Activated CD8-positive, alpha-beta memory T cell treated with anti-CD3 and anti-CD28 coated beads for 48 hours (primary cell): ENCODE results near the gene RECQL5.
"Not testable (repeated sequence)": the region's sequence is repeated elsewhere in the genome, so short reads cannot be mapped to it uniquely, and the experiment has no call there.

Experiments
- DNase-seq, 3 experiments: peaks; one replicate each; pipeline ENCODE4 v3.0.0-alpha.2; 2020; ENCODE audit warnings: low read depth in 2 of 3, low spot score in 2 of 3

Gene RECQL5

DNA sequence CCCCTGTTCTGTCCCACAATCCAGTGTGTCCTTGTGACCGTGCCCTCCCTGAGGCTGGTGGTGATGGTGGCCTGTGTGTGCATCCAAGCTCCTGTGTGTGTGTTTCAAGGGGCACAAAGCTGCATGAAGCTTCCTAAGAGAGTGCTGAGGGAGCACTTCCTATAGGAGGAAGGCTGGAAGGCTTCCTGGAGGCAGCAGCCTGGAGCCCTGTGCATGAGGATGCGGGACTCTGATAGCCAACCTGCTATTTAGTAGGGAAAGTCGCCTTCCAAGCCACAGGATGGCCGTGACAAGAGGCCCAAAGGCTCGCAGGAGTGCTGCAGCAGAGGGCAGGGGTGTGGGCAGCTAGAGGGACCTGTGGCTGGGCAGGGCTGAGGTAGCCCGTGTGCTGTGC, 71.0 kb downstream of the RECQL5 start:
- DNase-seq, result no peak

DNA sequence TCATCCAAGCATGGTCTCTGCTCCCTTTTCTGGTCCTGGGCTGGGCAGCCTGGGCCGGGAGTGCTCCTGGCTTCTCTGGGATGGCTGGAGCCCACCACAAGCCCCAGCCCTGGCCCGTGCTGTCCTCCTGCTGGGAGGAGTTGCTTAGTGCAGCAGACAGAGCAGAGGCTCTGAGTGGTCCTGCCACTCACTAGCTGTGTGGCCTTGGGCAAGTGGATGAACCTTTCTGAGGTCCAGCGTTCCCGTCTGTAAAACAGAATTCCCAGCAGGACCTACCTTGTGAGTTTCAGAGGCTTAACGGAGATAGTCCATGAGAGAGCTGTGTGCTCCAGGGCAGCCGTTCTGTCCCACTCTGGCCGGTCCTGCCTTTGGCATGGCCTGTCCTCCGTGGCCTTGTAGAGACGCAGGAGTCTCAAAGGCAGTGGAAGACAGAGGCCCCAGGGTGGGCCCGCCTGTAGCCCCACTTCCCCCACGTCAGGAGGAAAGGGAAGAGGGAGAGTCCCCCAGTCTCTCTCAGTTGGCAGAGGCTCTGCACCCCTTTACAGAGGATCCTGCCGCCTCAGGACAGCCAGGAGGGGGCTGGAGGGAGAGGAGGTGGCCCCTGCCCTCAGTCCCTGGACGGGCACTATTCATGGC, 71.6 kb downstream of the RECQL5 start:
- DNase-seq, result no peak

DNA sequence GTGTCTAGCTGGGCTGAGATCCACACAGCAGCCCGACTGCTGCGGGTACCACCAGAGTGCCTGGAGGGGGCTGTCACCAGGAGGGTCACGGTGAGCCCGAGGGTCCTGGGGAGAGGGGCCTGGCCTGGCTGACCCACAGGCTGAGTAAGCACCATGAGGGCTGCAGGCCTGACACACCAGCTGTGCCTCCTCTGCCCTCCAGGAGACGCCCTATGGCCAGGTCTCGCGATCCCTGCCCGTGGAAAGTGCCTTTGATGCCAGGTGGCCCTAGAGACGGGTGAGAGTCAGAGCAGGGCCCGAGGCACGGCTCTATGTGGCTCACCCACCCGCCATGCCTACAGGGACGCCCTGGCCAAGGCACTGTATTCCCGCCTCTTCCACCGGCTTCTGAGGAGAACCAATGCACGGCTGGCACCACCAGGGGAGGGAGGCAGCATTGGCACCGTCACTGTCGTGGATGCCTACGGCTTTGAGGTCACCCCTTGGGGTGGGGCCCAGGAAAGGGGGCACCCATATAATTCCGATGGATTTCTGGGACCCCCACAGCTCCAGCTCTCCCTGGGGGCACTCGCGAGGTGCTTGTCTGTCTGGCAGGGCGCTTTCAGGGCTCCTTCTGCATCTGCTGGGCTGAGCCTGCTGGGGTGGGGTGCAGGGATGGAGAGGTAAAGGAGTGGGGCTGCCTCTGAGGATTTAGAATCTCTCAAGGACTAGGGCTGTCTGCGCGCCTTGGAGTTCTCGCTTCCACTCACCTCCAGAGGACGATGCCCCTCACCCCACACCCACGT, 72.3 kb downstream of the RECQL5 start:
- DNase-seq, result no peak

DNA sequence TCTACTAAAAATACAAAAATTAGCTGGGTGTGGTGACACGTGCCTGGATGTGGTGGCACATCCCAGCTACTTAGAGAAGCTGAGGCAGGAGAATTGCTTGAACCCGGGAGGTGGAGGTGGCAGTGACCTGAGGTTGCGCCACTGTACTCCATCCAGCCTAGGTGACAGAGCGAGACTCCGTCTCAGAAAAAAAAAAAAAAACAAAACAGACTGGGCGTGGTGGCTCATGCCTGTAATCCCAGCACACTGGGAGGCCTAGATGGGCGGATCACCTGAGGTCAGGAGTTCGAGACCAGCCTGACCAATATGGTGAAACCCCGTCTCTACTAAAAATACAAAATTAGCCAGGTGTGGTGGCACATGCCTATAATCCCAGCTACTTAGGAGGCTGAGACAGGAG, 73.5 kb downstream of the RECQL5 start:
- not testable (repeated sequence) for DNase-seq

DNA sequence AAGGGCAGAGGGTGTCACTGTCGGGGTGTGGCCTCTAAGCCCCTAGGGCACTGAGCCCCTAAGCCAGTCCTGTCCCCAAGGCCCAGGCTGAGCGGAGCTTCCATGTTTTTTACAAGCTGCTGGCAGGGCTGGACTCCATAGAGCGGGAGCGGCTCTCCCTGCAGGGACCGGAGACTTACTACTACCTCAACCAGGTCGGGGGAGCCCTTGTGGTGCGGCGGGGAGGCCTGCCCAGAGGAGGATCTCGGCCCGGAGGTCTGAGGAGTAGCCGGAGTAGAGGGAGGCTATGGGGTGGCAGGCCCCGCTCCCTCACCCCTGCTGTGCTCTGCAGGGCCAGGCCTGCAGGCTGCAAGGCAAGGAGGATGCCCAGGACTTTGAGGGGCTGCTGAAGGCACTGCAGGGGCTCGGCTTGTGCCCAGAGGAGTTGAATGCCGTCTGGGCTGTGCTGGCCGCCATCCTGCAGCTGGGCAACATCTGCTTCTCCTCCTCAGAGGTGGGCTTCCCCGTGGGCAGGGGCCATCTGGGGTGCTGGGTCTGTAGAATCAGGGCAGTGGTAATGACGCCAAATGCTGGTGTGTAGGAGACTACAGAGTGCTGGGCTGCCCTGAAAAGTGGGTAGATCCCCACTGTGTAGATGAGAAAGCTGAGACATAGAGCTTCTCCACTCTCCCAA, 74.5 kb downstream of the RECQL5 start:
- DNase-seq, result no peak

DNA sequence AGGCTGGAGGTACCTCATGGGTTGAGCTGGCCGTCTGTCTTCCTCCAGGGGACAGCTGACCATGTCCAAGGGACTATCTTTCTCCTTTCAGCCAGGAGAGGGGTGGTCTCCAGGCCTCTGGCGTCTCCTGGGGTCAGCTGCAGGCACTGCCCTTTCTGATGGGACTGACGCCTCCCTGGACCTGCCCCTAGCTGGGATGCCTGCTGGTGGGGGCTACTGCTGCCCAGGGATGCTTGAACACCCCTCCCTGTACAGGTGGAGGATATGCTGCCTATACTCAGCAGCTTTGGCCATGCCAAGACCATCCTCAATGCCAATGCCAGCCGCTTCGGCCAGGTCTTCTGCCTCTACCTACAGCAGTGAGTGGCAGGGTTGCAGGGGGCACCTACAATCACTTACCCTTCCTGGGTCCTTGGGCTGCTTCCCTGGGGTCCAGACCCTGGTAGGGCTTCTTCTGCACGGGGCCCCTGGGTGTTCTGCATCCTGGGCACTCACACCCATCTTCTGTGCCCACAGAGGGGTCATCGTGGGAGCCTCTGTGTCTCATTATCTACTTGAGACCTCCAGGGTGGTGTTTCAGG, 75.1 kb downstream of the RECQL5 start:
- DNase-seq, result no peak

DNA sequence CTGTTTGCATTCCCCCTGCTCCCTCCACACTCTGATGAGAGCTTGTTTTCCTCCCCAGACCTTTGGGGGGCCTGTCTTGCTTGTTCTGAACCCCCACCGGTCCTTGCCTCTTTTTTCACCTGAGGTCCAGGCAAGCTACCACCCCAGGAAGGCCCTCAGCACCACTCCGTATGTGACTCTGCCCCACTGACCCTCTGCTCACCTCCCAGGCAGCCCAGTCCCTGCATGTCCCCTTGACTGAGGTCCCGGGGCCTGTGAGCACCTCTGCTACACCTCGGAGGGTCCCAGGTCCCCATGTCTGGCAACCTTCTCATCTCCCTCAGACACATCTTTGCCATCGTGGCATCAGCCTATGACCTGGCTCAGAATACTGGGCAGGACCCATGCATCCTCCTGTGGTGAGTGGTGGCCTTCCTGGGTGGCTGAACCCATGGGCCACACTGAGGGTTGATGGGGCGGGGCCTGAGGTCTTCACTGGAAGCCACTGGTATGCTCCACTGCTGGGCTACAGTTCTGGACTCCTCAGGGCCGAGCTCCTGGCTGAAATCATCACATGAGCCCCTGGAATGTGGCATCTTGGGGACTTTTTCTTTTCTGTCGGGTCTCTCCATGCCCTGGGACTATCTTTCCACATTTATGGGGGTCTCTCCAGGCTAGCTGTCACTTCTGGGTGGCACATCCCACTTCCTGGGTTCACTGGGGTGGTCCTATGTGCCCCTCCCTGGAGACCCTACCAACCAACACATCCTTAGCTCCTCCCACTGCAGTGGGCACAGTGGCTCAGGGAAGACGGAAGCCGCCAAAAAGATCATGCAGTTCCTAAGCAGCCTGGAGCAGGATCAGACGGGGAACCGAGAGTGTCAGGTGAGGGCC, 75.9 kb downstream of the RECQL5 start:
- DNase-seq, result no peak

DNA sequence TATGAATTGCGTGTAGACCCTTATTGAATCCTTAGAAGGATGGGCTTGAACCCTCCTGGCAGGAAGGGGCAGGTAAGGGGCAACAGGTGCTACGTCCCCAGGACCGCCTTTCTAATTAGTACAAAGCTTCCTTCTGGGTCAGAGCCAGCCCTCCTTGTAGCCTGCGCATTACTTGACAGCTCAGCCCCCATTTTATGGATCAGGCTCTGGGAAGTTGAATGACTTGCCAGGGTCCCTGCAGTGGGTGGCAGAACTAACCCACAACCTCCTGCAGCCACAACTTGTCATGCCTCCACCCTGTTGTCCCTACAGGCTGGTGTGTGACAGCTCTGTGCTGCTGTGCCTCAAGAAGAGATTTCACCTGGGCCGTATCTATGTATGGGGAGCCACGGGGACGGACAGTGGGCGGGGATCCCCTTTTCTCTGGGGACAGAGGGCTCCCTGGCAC, 76.6 kb downstream of the RECQL5 start:
- no peak for DNase-seq

DNA sequence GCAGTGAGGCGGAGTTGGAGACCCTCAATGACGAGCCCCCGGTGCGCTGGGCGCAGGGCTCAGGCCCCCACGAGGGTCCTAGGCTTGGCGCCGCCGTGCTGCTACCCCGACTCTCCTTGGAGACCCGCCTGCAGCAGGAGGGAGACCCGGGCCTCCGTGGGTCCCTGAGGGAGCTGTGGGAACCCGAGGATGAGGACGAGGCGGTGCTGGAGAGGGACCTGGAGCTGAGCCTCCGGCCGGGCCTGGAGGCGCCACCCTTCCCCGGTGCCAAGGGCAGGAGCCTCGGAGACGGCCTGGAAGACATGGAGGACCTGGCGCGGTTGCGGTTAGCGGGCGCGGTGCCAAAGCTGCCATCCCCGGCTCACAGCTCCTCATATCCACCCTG, 77.0 kb downstream of the RECQL5 start:
- no peak for DNase-seq

DNA sequence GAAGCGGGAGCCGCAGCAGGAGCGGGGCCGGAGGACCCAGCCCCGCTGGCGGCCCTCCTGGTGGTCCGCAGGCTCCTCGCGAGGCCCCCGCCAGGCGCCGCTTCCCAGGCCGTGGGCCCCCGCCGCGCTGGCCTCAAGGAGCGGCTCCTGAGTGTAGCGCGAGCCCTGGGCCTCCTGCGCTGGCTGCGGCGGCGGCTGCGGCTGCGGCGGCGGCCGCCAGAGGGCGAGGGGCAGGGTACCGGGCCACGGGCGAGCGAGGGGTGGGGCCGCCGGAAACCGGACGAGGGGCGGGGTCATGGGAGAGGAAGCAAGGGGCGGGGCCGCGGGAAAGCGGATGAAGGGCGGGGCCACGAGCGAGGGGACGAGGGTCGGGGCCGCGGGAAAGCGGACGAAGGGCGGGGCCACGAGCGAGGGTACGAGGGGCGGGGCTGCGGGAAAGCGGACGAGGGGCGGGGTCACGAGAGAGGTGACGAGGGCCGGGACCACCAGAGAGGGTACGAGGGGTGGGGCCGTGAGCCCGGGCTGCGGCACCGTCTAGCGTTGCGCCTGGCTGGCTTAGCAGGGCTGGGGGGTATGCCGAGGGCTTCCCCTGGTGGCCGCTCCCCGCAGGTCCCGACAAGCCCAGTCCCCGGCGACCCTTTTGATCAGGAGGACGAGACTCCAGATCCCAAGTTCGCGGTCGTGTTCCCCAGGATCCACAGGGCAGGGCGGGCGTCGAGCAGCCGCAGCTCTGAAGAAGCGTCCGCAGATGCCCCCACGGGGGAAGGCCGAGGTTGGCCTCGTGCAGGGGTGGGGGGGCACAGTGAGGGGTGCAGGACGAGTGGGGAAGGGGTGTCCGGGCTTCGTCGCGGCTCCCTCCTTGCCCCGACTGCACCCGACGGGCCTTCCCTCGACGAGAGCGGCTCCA, 77.7 kb downstream of the RECQL5 start:
- peak; percentile 84 to 94 (median 84) for DNase-seq

DNA sequence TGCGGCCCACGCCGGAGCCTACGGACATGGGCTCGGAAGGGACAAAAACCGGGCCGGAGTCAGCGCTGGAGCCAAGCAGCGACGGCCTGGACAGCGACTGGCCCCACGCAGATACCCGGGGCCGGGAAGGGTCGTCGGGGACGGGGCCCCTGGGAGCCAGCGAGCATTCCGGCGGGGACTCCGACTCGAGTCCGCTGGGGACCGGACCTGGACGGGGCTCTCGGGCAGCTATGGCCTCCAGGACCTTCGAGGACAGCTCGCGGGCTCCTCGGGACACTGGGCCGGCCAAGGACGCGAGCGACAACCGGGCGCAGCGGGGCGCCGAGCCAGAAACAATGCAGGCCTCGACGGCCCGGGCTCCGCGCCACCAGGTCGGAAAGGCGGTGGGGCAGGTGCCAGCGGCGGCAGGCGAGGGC, 78.3 kb downstream of the RECQL5 start:
- DNase-seq, result peak in 1 of 3 experiments; percentile 18

DNA sequence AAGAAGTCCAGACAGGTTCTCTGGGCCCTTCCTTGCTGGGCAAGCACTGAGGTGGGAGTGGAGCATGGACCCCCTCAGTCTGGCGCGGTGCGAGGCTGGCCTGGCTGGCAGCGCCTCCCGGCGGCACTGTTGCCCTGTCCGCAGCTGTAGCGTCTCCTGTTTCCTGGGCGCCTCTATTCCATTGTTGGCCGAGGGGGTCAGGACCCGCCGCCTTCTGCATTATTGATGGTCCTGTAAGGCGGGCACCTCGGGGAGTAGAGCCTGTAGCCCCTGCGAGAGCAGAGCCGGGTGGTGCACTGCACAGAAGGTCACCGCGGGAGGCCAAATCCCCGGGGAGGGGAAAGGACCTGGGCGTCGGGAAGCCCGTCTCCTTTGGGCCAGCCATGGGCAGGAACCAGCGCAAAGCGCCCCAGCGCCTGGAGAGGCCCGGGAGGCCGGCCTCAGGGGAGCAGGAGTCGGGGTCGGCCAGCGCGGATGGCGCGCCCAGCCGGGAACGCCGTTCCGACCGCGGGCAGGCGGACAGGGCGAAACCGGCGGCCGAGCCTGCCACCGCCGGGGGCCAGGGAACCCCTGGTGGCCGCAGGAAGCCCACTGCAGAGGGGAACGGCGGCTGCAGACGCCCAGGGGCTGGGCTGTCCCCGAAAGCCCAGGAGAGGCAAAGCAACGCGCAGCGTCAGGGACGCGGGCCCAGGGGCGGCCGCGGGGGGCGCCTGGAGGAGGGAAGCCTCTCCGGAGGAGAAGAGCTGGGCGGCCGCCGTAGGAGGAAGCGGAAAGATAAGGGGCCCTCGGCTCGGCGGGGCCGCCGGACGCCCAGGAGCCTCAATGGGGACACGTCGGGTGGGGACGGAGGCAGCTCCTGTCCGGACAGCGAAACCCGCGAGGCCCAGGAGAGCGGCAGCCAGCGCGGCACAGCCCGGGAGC, 79.0 kb downstream of the RECQL5 start, which contains the start of gene MYO15B:
Gene MYO15B (plus strand): TSS at position 126 of the 921 bp plus-strand sequence. CDS start 258 bp downstream, at position 384.
- peak; percentile 32 to 54 (median 36) for DNase-seq

DNA sequence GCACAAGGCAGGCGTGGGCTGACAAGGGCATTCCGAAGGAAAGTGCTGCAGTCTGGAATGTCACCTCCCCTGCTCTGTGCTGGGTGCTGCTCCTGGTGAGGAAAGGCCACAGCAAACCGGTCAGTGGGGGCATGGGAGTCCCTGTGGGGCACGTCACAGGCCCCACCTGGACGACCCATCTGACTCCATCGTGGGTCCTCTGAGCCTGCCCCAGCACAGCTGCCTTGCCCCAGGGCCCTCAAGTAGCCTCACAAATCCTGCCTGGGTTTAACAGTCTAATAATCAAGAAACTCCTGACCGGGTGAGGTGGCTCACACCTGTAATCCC, 82.1 kb downstream of the RECQL5 start:
- no peak for DNase-seq

DNA sequence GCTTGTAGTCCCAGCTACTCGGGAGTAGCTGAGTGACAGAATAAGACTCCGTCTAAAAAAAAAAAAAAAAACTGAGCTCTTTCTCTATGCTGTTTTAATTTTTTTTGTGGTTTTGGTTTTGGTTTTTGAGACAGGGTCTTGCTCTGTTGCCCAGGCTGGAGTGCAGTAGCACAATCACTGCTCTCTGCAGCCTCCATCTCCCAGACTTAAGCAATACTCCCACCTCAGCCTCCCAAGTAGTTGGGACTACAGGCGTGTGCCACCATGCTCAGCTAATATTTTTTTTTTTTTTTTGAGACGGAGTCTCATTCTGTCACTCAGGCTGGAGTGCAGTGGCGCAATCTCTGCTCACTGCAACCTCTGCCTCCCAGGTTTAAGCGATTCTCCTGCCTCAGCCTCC, 83.8 kb downstream of the RECQL5 start:
- DNase-seq, result not testable (repeated sequence)

DNA sequence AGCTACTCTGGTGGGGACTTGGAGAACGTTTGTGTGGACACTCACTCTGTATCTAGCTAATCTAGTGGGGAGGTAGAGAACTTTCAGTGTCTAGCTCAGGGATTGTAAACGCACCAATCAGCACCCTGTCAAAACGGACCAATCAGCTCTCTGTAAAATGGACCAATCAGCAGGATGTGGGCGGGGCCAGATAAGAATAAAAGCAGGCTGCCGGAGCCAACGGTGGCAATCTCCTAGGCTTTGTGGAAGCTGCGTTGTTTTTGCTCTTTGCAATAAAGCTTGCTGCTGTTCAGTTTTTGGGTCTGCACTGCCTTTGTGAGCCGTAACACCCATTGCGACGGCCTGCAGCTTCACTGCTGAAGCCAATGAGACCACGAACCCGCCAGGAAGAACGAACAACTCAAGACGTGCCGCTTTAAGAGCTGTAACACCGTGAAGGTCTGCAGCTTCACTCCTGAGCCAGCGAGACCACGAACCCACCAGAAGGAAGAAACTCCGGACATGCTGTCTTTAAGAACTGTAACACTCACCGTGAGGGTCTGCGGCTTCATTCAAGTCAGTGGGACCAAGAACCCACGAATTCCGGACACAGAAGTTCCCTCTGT, 85.7 kb downstream of the RECQL5 start:
- DNase-seq, result peak; percentile 25 to 49 (median 43)
